ENCODE data around the gene CDK18.

The CDK18 gene

GRCh38 chr1:205532026-205532898, 27.8 kb downstream of the CDK18 start:
- Histone ChIP-seq H3K4me2 (ENCODE audit: insufficient read depth, low read length) (no peak overlapping the region), H3K27me3 (ENCODE audit: insufficient read depth, low read length, poor library complexity) (no peaks in the 10 kb centered on the region), H3K4me3 (ENCODE audit: low read depth in 1 of 2, low read length in 2 of 2) (no peak overlapping the region), H4K20me1 (ENCODE audit: insufficient read depth, low read length) (no peaks in the 10 kb centered on the region; the same call in 1 of the 2 replicates), H3K36me3 (ENCODE audit: insufficient read depth, low read length) (no peaks in the 10 kb centered on the region), H3K9ac (ENCODE audit: low read depth, low read length) (no peak overlapping the region), H3K4me1 (ENCODE audit: insufficient read depth, low read length) (no peaks in the 10 kb centered on the region), H2AFZ (ENCODE audit: low read depth, low read length) (no peak overlapping the region), H3K27ac (ENCODE audit: low read length) (no peak overlapping the region), H3K9me3 (ENCODE audit: insufficient read depth, low read length, severe bottlenecking) (no peaks in the 10 kb centered on the region), H3K79me2 (ENCODE audit: insufficient read depth, low read length) (no peaks in the 10 kb centered on the region)
- ATAC-seq (ENCODE audit: insufficient read depth, low read depth) = no peak
- DNase-seq = no peak
- no peak for TF ChIP-seq EZH2 (IDR thresholded peaks at IDR 0.05; ENCODE audit: borderline replicate concordance, low read depth, low read length, severe bottlenecking)
- TF ChIP-seq CTCF (IDR thresholded peaks at IDR 0.05; ENCODE audit: borderline replicate concordance, extremely low read depth, low read length, poor library complexity, severe bottlenecking) = no peak

GRCh38 chr1:205532996-205533735, 28.7 kb downstream of the CDK18 start:
- Histone ChIP-seq H3K4me3 (ENCODE audit: low read depth in 1 of 2, low read length in 2 of 2) (no peak overlapping the region), H2AFZ (ENCODE audit: low read depth, low read length) (no peak overlapping the region), H3K36me3 (ENCODE audit: insufficient read depth, low read length) (no peaks in the 10 kb centered on the region), H3K9me3 (ENCODE audit: insufficient read depth, low read length, severe bottlenecking) (no peaks in the 10 kb centered on the region), H3K4me1 (ENCODE audit: insufficient read depth, low read length) (no peaks in the 10 kb centered on the region), H3K4me2 (ENCODE audit: insufficient read depth, low read length) (no peak overlapping the region), H3K9ac (ENCODE audit: low read depth, low read length) (no peak overlapping the region), H3K27ac (ENCODE audit: low read length) (no peak overlapping the region), H3K79me2 (ENCODE audit: insufficient read depth, low read length) (no peaks in the 10 kb centered on the region), H4K20me1 (ENCODE audit: insufficient read depth, low read length) (no peaks in the 10 kb centered on the region; the same call in 1 of the 2 replicates), H3K27me3 (ENCODE audit: insufficient read depth, low read length, poor library complexity) (no peaks in the 10 kb centered on the region)
- no peak for DNase-seq
- ATAC-seq (ENCODE audit: insufficient read depth, low read depth) = no peak
- TF ChIP-seq CTCF (IDR thresholded peaks at IDR 0.05; ENCODE audit: borderline replicate concordance, extremely low read depth, low read length, poor library complexity, severe bottlenecking) (no peak), EZH2 (IDR thresholded peaks at IDR 0.05; ENCODE audit: borderline replicate concordance, low read depth, low read length, severe bottlenecking) (no peak)

GRCh38 chr1:205533748-205534443, 29.4 kb downstream of the CDK18 start:
- DNase-seq (no peak), ATAC-seq (ENCODE audit: insufficient read depth, low read depth) (no peak)
- Histone ChIP-seq H3K79me2 (ENCODE audit: insufficient read depth, low read length) (no peaks in the 10 kb centered on the region), H3K9me3 (ENCODE audit: insufficient read depth, low read length, severe bottlenecking) (no peaks in the 10 kb centered on the region), H3K27ac (ENCODE audit: low read length) (no peak overlapping the region), H3K27me3 (ENCODE audit: insufficient read depth, low read length, poor library complexity) (no peaks in the 10 kb centered on the region), H2AFZ (ENCODE audit: low read depth, low read length) (no peak overlapping the region), H3K4me2 (ENCODE audit: insufficient read depth, low read length) (no peak overlapping the region), H3K36me3 (ENCODE audit: insufficient read depth, low read length) (no peaks in the 10 kb centered on the region), H3K4me1 (ENCODE audit: insufficient read depth, low read length) (no peaks in the 10 kb centered on the region), H3K4me3 (ENCODE audit: low read depth in 1 of 2, low read length in 2 of 2) (no peak overlapping the region), H3K9ac (ENCODE audit: low read depth, low read length) (no peak overlapping the region), H4K20me1 (ENCODE audit: insufficient read depth, low read length) (no peaks in the 10 kb centered on the region; the same call in 1 of the 2 replicates)
- TF ChIP-seq EZH2 (IDR thresholded peaks at IDR 0.05; ENCODE audit: borderline replicate concordance, low read depth, low read length, severe bottlenecking) = no peak
- no peak for TF ChIP-seq CTCF (IDR thresholded peaks at IDR 0.05; ENCODE audit: borderline replicate concordance, extremely low read depth, low read length, poor library complexity, severe bottlenecking)

Measured in DND-41 (cell line).